Measurements from ENCODE around the gene EHMT1.

The EHMT1 gene

DNA sequence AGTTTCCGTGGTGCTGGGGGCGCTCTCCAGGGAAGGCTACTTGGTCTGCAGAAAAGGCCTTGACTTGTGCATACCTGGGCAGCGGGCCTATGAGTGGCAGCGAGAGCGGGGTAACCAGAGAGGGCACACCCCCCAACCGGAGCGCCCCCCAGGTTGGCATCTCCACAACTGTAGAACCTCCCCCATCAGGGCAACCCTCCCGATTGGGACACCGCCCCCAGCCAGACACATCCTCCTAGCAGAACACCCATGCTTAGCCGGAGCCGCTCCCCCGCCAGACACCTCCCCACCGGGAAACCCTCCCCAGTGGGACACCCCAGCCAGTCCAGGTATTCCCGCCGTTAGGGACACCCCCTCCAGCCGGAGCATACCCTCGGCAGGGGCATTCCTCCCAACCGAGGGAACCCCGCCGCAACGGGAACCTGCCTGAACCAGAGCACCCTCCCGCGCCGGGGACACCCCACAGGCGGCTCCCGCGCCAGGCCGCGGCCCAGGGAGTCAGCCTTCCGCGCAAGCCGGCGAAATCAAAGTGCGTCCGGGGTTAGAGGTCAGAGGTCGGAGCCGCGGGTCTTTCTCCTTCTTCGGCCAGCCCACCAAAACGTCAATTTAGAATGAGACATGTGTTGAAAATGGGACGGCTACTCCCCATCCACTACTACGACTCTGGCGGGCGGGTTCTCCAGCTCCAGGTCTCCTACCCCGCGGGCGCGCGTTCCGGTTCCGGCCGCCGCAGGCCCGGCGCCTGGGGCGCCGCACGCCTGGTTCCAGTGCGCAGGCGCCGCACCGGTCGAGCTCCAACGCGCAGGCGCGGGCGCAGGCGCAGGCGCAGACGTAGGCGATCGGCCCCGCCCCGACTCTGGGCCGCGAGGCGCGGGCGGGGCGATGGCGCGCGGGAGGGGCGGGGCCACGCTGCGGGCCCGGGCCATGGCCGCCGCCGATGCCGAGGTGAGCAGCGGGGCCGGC is at the start of gene EHMT1:
Gene EHMT1 (plus strand): TSS at position 901 of the 963 bp plus-strand sequence. CDS start 24 bp downstream, at position 925.
- DNase-seq = peak; percentile 74 to 81

DNA sequence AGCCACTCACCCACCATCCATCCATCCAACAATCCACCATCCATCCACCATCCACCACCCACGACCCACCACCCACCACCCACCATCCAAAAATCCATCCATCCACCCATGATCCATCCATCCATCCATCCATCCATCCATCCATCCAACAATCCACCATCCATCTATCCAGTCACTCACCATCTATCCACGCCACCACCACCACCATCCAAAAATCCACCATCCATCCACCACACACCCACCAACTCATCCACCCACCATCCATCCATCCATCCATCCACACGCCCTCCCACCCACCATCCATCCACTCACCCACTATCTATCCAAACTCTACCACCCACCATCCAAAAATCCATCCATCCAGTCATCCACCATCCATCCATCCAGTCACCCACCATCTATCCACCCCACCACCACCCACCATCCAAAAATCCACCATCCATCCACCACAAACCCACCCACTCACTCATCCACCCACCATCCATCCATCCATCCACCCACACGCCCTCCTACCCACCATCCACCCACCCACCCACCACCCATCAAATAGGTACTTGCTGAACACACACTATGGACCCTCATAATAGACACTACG is 49.1 kb upstream of the EHMT1 start:
- DNase-seq = no peak

DNA sequence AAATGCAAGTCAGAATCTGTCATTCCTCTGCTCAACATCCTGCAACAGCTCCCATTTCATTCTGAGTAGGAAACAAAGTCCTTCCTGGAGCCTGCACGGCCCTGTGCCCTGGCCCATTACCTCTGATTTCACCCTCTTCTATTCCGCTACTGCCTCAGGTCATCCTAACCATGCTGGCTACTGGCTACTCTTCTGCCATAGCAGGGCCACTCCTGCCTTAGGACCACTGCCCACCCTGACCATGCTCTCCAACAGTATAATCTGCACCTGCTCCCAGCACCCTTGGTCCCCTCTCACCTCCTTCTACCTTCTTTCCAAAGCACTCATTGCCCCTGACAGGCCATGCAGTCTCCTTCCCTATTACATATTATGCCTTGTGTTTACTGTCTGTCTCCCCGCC is 48.2 kb upstream of the EHMT1 start:
- DNase-seq = no peak

DNA sequence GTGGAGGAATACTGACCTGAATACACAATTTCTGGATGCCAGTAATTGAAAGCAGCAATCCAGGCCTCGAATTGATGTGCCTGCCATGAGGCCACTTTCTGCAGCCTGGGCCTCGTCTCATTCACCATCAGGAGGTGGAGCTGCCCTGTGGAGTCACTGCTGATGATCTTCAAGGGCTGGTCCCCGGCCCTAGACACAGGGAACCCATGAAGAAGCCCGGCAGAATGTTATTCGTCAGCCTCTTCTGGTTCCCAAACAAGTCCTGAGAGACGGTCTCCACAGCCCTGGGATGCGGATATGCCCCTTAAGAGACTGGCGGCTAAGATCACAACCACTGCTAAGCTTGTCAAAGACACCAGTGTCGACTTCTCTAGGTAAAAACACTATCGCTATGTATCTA is 44.6 kb upstream of the EHMT1 start:
- DNase-seq = no peak

DNA sequence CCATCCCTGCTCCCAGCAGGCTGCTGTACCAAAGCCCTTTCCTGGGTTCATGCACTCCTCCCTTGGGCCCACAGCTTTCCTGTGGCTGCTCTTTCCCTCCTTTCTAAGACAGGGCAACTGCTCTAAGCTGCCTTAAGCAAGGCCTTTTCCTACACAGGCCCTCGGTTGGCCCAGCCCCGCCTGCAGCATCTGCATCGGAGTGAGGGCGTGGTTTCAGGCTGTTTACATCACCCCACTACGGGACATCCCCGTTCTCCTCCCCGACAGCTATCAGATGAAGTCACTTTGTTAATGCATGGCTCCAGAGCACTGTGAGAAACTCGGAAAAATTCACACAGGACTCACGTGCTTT is 43.5 kb upstream of the EHMT1 start:
- DNase-seq = no peak

DNA sequence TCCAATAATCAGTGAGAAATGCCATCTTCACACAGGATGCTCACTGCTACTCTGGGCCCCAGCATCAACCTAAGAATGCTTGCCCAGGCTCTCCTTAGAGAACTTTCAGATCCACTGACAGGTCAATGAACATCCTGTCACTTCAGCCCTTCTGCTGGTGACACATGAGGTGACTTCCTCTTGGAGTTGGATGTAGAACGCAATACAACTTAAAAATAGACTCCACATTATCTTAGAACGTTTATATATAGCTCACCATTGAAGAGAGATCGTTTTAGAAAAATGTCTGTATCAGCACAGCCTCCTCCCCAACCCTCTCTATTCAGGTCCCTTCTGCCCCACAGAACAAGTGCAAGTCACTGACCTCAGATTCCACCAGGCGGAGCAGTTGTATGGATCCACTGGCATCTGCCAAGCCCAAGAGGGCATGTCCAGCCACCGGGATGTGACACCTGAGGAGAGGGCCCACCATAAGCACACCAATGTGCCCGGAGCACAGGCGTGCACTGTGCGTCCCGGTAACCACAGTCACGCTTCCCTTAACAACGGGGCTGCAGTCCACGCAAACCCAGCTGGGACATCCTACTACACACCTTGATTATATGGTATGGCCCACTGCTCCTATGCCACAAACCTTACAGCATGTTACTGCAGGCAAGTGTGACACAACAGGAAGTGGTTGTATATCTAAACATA is 42.9 kb upstream of the EHMT1 start:
- DNase-seq = no peak

DNA sequence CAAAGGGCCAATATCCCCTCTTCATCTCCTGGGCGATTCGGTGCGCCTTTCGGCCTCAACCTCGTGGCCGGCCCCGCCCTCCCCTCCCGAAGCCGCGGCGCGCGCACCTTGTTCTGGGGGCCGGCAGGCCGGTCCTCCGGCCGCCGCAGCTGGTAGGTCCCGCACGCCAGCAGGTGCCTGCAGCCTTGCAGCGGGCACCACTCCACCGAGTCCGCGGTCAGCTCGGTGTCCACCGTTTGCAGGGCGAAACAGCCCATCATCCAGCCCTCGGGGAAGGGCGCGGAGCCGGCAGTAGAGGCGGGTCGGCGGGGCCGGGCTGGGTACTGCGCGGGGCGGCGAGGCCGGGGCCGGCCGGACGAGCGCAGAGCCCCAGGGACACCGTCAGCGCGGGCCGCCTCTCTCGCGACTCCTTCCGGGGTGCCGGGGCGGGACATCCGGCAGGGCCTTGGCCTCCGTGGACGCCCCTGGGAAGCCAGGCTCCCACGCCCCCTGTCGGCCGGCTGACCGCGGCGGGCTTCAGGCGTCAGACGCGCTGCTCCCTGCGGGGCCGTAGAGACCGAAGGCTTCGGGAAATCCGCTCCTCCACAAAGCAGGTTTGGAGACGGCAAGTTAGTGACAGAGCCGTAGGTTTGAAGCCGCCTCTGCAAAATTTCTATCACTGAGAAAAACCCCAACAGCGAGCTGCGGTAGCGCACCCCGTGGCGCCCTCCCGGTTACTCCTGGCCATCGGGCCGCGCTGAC is 40.1 kb upstream of the EHMT1 start, which contains the start of gene DPH7:
Gene DPH7 (minus strand): TSS at position 408 of the 741 bp plus-strand sequence. CDS start 148 bp downstream, at position 260.
- DNase-seq = peak; percentile 76 to 81

DNA sequence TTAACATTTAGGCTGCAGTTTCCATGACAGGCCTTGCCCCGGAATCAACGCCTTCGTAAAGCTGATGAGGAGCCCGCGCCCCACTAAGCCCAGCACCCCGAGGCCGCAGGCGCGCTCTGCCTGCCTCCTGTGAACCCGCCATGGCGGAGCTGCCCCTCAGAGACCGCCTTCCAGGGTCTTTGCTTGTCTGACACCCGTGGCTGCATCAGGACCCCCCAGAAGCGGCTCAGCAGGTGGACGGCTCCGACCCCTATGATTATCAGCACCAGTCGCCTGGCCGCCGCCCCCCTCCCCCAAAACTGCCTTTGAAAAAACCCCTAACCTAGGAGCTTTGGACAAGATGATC is 39.6 kb upstream of the EHMT1 start:
- DNase-seq = no peak

DNA sequence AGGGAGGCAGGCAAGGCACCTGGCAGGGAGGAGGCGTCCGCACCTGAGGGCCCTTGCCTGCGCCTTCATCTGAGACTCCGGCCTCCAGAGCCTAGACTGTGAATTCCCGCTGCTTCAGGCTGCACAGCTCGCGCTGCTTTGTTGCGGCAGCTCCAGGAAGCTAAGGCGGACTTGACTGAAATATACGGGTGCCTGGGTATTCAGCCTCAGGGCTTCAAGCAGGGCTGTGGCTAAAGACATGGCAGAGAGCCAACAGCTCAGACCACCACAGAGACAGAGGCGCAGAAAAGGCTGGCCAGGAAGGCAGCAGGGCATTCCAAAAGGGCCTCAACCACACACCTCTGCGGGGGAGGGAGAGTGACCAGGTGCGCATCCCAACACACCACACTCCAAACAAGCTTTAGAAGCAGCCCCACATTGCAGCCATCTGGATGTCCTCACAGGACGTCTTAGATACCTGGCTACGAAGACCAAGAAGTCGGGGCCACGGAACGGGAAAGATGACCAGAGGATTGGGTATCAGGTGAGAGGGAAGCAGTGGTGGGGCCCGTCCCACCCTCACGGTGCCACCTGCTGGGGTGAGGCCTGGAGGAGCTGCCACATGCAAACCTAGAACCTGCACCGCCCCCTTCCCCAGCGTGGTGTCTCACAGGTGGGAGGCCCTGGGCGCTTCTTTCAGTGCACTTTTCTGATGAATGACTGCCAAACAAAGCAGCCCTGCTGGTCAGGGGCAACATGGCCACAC is 38.4 kb upstream of the EHMT1 start:
- no peak for DNase-seq

DNA sequence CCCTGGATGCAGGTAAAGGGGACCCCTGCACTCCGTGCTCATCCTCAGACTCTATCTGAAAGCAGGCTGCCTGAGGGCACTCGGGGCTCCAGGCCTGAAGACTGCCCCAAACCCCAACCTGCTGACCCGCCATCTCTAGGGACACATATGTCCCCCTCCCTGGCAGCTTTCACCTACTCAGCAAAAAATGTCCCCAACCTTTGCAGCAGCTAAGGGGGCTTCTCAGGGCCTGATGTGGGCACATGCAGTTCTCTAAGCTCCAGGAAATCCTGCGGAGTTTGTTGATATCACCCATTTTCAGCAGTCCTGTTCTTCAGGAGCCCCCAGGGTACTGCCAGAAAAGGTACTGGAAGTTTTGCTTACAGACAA is 37.9 kb upstream of the EHMT1 start:
- DNase-seq = no peak

DNA sequence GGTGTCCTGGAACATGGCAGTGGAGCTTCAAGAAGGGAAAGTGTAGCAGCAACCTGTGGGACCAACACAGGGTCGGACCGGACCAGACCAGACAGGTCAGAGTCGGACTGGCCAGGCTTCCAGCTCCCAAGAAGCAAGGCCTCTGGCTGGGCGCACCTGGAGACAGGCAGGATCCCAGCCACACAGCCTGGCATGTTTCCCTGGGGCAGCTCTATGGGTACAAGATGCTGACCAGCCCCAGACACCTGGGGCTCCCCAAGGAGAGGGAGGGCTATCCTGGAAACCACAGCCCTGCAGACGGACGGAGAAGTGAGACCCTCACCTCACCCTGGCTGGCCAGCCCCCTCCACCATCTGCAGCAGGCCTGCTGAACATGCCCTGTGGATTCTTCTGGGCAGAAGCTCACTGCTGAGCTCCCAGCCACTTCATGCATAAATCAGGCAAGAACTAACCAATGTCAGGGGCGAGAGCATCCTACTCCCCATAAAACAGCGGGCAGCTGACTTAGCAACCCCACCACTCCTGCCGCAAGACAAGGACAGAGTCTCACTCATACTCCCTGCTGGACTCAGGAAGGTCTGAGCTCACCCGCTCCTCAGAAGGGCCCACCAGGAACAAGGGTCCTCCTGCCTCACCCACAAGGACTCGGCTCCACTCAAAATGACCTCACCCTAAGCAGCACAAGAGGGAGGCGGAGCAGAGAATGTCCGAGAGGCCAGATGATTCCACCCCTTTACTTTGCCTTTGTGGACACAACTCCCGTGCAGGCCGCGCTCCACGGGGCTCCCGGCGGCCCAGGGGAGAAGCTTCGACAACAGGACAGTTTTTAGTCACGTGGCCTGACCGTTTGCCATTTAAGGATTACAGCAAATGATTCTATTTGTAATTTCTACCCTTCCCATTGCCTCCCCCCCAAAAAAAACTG is 37.2 kb upstream of the EHMT1 start:
- DNase-seq = no peak

DNA sequence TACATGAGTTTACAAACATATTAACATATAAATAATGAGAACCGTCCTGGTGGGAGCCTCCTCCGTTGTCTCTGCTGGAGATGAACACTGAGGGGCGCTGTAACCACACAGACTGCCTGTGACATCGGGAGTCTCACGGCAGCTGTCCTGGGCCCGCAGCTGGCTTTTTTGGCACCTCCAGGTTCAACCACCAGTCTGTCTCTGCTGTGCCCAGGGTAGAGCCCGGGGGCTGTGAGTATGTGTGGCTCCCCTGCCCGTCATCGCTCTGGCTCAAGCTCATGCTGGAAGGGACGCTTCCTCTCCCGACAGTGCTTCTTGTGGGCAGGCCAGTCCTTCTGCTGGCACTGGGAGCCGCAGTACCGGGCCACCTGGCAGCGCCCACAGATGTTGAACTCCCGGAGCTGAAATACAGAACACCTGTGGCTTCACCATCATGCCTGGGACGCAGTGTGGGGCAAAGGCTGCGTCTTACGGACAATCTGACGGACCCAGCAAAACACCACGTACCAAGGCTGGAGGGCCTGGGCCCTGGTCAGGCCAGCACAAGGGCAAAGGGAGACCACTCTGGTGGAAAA is 36.4 kb upstream of the EHMT1 start:
- DNase-seq = peak; percentile 32 to 56

DNA sequence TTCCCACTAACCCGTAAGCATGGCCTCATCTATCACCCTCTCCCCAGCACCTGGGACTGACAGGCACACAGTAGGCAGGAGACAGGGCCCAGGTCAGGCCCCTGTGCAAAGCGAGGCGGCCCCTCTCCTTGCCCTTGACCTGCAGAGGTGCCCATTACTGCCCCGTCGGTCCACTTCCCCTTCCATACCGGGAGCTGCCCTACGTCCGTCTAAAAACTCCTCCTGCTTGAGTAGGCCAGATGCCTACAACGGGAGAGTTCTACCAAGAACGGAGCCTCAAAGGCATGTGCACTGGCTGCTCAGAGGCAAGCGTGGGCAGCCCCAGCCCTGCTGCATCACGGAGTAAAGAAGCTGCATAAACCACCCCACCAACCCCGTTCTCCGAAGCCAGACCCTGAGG is 35.5 kb upstream of the EHMT1 start:
- no peak for DNase-seq

DNA sequence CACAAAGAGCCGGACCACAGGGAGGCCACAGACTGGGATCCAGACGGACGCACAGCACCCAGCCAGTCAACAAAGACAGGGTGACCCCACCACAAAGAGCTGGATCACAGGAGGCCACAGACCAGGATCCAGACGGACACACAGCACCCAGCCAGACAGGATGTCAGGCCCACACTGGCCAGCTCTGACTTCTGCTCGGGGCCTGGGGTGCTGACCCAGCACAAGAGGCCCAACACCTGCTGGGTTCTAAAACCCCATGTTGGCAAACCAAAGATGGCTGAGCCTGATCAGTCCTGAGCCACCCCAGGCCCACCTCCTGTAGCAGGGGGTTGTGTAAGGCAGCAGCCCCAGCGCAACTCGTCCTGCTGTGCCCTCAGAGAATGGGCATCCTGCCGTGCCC is 34.8 kb upstream of the EHMT1 start:
- DNase-seq = no peak

DNA sequence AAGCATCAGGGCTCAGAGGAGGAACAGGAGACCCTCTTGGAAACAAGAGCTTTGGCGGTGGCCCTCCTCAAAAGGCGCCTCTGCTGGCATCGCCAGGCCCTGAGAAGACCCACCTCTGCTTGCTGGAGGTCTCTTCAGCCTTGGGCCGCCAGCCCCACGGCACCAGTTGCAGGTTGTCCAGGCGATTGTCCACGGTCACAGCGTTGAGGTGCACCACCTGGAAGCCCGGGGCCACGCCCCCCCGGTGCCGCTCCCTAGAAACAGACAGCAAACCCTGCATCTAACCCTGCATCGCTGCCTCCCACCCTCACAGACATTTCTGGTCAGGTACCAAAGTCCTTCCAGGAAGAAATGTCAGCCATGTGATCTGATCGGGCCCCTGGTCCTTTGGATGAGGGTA is 32.0 kb upstream of the EHMT1 start:
- DNase-seq = no peak

DNA sequence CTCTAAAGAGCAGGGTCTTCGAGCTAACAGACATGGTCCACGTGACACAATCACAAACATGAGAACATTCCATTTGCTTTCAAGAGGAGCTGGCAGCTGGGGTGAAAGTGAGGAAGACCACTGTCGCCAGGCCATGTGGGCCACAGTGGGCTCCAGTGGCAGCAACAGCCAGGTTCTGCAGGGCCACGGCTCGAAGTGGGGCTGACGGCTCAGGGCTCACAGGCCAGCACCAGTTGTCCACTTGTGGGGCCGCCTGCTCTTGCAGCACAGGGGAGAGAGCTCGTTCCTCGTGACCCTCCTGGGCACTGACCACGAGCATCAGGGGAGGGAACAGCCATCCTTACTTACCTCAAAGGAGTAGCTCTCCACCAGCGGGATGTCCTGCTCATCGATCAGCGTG is 30.5 kb upstream of the EHMT1 start:
- DNase-seq = no peak

DNA sequence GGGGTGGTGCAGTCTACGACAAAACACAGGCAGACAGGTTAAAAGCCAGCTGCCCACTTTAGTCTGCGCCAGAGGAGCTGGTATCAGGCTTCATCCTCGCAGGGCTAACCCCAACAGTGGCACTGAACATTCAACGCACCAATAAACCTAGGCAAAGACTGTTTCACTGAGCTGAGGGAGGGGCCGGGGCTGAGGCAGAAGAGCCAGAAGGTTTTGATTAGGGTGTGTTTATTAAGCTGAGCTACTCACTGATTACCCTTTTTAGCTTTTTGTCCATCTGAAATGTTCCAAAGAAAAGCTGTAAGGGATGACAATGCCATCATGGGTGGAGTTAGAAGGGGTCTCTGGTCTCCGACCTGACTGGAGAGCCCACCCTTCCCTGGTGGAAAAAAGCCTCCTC is 29.9 kb upstream of the EHMT1 start:
- DNase-seq = no peak

DNA sequence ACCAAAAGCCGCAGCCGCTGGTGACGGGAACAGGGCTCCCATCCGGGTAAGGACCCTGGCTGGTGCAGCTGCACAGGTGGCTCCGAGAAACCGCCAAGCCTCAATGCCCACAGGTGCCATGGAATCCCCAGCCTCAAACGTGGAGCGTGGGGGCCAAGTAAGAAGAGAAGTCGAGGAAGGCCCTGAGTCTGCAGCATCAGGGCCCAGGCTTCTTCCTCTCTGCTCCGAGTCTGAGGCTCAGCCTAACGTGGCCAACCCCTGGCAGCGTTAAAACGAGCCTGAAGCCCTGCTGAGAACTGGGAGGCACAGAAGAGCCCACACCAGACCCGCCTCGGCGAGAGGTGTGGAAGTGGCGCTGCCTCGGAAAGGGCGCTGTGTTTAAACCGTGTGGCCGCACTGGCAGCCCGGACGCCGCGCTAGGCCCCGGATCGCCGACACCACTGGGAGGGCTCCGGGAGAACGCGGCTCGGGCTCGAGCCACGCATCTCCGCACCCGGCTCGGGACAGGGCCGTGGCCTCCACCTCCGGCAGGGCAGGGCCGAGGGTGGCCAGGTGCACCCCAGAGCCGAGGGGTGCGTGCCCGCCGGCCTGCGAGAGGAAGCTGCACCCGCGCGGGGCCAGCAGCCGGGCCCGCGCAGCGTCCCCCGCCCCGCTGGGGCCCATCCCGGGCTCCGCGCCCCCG is 29.2 kb upstream of the EHMT1 start:
- no peak for DNase-seq

DNA sequence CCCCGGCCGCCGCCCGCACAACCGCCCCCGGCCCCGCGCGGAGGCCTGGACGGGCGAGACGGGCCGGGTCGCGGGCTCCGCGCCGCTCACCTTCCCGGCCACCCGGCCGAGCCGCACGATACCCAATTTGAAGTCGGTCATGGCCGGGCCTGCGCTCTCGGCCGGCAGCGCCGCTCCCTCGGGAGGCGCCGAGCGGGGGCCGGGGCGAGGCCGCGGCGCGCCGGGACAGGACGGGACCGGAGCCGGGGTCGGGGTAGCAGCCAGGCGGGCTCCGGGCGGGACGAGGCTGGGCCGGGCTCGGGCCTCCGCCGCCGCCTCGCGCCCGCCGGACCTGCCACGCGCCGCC is 28.7 kb upstream of the EHMT1 start:
- DNase-seq = no peak

Data from AML-193 (cell line).